K562 (cell line): Measurements from ENCODE around the gene CUX1. TPM values are rescaled to one million over a fixed set of nuclear protein-coding genes. Genes with fewer than 3 reads are reported as not detected.

Source experiments
- ATF3 ChIP-seq, 2 experiments: fragments of 450-650 bp in 1 of 2; sonication (generic) in 1 of 2; formaldehyde crosslinking in 1 of 2; IDR thresholded peaks in 1 of 2; conservative IDR thresholded peaks in 1 of 2; 2 replicates each; pipeline versions ENCODE4 v1.6.1 to v1.8.1; 2016 to 2023; ENCODE audit warnings: mild to moderate bottlenecking in 2 of 2, moderate library complexity in 2 of 2, inconsistent platforms in 1 of 2, missing genetic modification reagents in 1 of 2
- CGGBP1 ChIP-seq: fragments of 250-450 bp; sonication (Bioruptor Pico); IDR thresholded peaks from 2 replicates; pipeline ENCODE4 v1.9.0; 2021; ENCODE audit warnings: mild to moderate bottlenecking
- CHD4 ChIP-seq: fragments of 200-600 bp; sonication (generic); IDR thresholded peaks from 3 replicates; pipeline ENCODE4 v1.6.1; 2012; ENCODE audit warnings: low read depth, mild to moderate bottlenecking, mixed read lengths, low read length, inconsistent platforms; ENCODE audit not compliant: insufficient read depth, insufficient replicate concordance, poor library complexity, severe bottlenecking
- DEAF1 ChIP-seq: fragments of 450-650 bp; formaldehyde crosslinking; IDR thresholded peaks from 2 replicates; pipeline ENCODE4 v1.4.0; 2020; ENCODE audit warnings: mild to moderate bottlenecking, moderate library complexity
- HDAC6 ChIP-seq: IDR thresholded peaks from 2 replicates; pipeline ENCODE4 v1.6.1; 2012; ENCODE audit warnings: low read depth, mild to moderate bottlenecking, control low read depth, inconsistent platforms, low read length, moderate library complexity
- HMBOX1 ChIP-seq: sonication (generic); IDR thresholded peaks from 2 replicates; pipeline ENCODE4 v1.6.1; 2016
- MYBL2 ChIP-seq, 2 experiments: fragments of 450-650 bp in 1 of 2; sonication (generic) in 1 of 2; formaldehyde crosslinking in 1 of 2; IDR thresholded peaks; 2 replicates each; pipeline versions ENCODE4 v1.6.1 to v1.8.1; 2017 to 2022; ENCODE audit warnings: borderline replicate concordance in 1 of 2, inconsistent platforms in 1 of 2, low read depth in 1 of 2, mild to moderate bottlenecking in 1 of 2, missing genetic modification reagents in 1 of 2, moderate library complexity in 1 of 2
- PHF8 ChIP-seq: fragments of 200-600 bp; sonication (generic); IDR thresholded peaks from 2 replicates; pipeline ENCODE4 v1.6.1; 2012; ENCODE audit warnings: mixed run types, mild to moderate bottlenecking, inconsistent platforms, low read length, moderate library complexity, borderline replicate concordance
- RCOR1 ChIP-seq, 2 experiments: IDR thresholded peaks; 2 replicates each; pipeline ENCODE4 v1.6.1; 2012; ENCODE audit warnings: low read depth in 2 of 2, low read length in 2 of 2, borderline replicate concordance in 1 of 2, improper control_type of control experiment in 1 of 2
- TCFL5 ChIP-seq: fragments of 250-450 bp; sonication (Bioruptor Pico); conservative IDR thresholded peaks from 2 replicates; pipeline ENCODE4 v1.6.1; 2021; ENCODE audit warnings: mild to moderate bottlenecking, moderate library complexity, matching md5 sums
- WHSC1 ChIP-seq: IDR thresholded peaks from one replicate; pipeline ENCODE4 v1.6.1; 2012; ENCODE audit warnings: low read length, control low read depth, inconsistent platforms
- ZNF140 ChIP-seq: fragments of 250-450 bp; sonication (Bioruptor Pico); IDR thresholded peaks from 2 replicates; pipeline ENCODE4 v1.8.0; 2021; ENCODE audit warnings: moderate library complexity, mild to moderate bottlenecking, inconsistent platforms
- ZNF592 ChIP-seq: fragments of 450-650 bp; IDR thresholded peaks from 2 replicates; pipeline ENCODE4 v1.6.1; 2017; ENCODE audit warnings: antibody characterized with exemption, mild to moderate bottlenecking
- ZNF77 ChIP-seq: fragments of 250-450 bp; sonication (Bioruptor Pico); IDR thresholded peaks from 2 replicates; pipeline ENCODE4 v1.5.0; 2020
- polyA plus RNA-seq, 8 experiments: library from polyadenylated mRNA; depleted of rRNA in 4 of 8; stranded (reverse) in 5 of 8; unstranded in 3 of 8; fragments of >200 nt; fragmentation: Nextera tagmentation in 2 of 8; fragmentation: Illumina TruSeq in 1 of 8; extraction: Ambion mirVana in 2 of 8; extraction: Trizol in 1 of 8; gene quantifications; 2 replicates each; pipeline versions ENCODE4 v1.2.1 to v1.2.3, GENCODE V29; 2011 to 2014; ENCODE audit warnings: inconsistent platforms in 1 of 8, missing spikeins in 1 of 8
- total RNA-seq, 7 experiments: library from RNA; depleted of rRNA in 6 of 7; stranded (reverse); fragments of >200 nt in 6 of 7; fragmentation: Illumina TruSeq in 2 of 7; extraction: Trizol in 2 of 7; gene quantifications; 2 replicates each; pipeline versions ENCODE4 v1.2.1 to v1.2.3, GENCODE V29; 2011 to 2021; ENCODE audit warnings: low replicate concordance in 1 of 7
- TF ChIP-seq, protein P1 (sequence below): sonication (generic); formaldehyde crosslinking; IDR thresholded peaks from 2 replicates; pipeline ENCODE4 v1.8.0; 2022; ENCODE audit warnings: mild to moderate bottlenecking, missing genetic modification reagents

CUX1 gene
- total and polyA plus RNA-seq, 9 of the 15 experiments (the other 6 are each of a cell fraction or from before 2014, with no cell fraction given) = 3.6 to 55.3 (median 25.2) TPM

DNA sequence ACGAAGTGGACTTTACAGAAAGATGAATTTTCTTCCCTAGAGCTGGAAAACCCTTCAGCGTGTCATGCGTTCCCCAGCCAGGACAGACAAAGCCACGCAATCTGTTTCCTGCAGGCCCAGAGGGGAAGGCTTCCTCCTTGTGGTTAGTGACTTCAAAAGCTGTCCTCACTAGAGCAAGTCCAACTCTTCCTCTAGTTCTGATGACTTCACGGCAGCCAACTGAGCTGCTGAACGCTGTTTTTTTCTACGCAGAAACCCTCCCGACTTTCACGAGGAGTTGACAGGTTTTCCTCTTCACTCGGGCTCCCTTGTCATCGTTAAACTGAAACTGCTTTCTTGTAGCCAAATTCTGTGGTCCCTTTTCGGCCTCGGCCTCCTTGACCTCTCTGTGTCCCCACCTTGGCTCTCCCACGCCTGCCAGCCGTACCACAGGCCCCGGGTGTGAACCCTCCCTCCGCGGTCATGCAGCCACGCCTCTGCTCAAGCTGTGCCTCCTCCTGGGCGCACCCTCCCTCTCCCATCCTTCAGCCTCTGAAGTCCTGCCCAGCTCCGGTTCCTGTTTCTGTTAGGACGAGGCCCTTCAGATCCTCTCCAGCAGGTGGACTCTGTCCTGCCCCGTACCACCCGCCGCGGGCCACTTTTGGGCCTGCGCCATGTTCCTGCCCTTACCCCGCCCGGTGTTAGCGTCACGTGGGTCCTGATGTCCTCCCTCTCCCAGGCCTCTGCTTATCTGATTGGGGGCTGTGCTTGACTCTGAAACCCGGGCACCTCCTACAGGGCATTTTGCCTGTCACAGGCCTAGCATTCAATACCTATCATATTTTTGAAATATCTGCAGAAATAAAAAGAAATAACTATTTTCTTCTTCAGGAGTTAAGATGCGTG, 39.3 kb downstream of the CUX1 start (continued):
- peak in 1 of 2 experiments; percentile 95 for TF ChIP-seq RCOR1 (IDR thresholded peaks at IDR 0.05; ENCODE audit: borderline replicate concordance in 1 of 2, low read depth in 2 of 2, low read length in 2 of 2)
- TF ChIP-seq WHSC1 = no peak
- no peak for TF ChIP-seq HDAC6
- TF ChIP-seq, protein P1, sequence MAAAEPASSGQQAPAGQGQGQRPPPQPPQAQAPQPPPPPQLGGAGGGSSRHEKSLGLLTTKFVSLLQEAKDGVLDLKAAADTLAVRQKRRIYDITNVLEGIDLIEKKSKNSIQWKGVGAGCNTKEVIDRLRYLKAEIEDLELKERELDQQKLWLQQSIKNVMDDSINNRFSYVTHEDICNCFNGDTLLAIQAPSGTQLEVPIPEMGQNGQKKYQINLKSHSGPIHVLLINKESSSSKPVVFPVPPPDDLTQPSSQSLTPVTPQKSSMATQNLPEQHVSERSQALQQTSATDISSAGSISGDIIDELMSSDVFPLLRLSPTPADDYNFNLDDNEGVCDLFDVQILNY (CRISPR knock-in tag) = no peak
- TF ChIP-seq MYBL2 (IDR thresholded peaks at IDR 0.05; ENCODE audit: low read depth) = no peak
- TF ChIP-seq MYBL2 (CRISPR knock-in tag; IDR thresholded peaks at IDR 0.05; ENCODE audit: borderline replicate concordance) = no peak
- no peak for TF ChIP-seq ZNF77 (CRISPR knock-in tag)
- TF ChIP-seq HMBOX1 = peak; percentile 83
- TF ChIP-seq CHD4 = no peak
- TF ChIP-seq ATF3 (IDR thresholded peaks at IDR 0.05) = peak; percentile 77
- 0 out of 2 replicates have a peak, but pooled peaks have one; percentile 4 for TF ChIP-seq ATF3 (CRISPR knock-in tag; conservative IDR thresholded peaks at IDR 0.05)
- TF ChIP-seq ZNF140 (CRISPR knock-in tag) = no peak
- no peak for TF ChIP-seq TCFL5 (CRISPR knock-in tag)
- TF ChIP-seq CGGBP1 (CRISPR knock-in tag) = no peak
- TF ChIP-seq DEAF1 (CRISPR knock-in tag) = peak; percentile 83
- peak; percentile 48; the same call in 1 of the 2 replicates for TF ChIP-seq PHF8
- peak; percentile 82 for TF ChIP-seq ZNF592
